H1 (cell line): ENCODE data around the gene INPP4B. TPM values are rescaled to one million over a fixed set of nuclear protein-coding genes. Genes with fewer than 3 reads are reported as not detected.

Experiments
- CTCF ChIA-PET: fragments of 300-600 bp; sonication (Branson Sonifier 250); formaldehyde crosslinking; loops from one replicate; lab custom pipeline; 2021; ENCODE audit not compliant: partially characterized antibody; lab: Charles Lee
- POLR2A ChIA-PET: fragments of 300-600 bp; sonication (Branson Sonifier 250); formaldehyde crosslinking; loops from one replicate; lab custom pipeline; 2021; ENCODE audit warnings: inconsistent platforms; ENCODE audit not compliant: partially characterized antibody; lab: Charles Lee
- DNase-seq, 2 experiments: peaks; one replicate each; pipeline versions ENCODE4 v3.0.0 to v3.0.0-alpha.2; 2010 to 2022; ENCODE audit warnings: low spot score in 2 of 2, low read depth in 1 of 2, mixed read lengths in 1 of 2
- FAIRE-seq: peaks from 2 replicates; lab custom pipeline; 2011; peaks lifted over from hg19 to GRCh38; lab: Jason Lieb, UNC
- H2AFZ ChIP-seq: 2 replicates; pipeline ENCODE4 v1.8.1; 2012; ENCODE audit warnings: low read length, inconsistent platforms
- H2AK5ac ChIP-seq: 2 replicates; pipeline ENCODE4 v1.6.1; 2013; ENCODE audit warnings: low read depth, low read length
- H2BK120ac ChIP-seq: replicated peaks from 2 replicates; pipeline ENCODE3; 2013; ENCODE audit warnings: low read depth, low read length, inconsistent platforms
- H2BK12ac ChIP-seq: 2 replicates; pipeline ENCODE4 v1.6.1; 2013; ENCODE audit warnings: low read depth, low read length
- H2BK15ac ChIP-seq: 2 replicates; pipeline ENCODE4 v1.6.1; 2013; ENCODE audit warnings: low read length
- H2BK20ac ChIP-seq: 2 replicates; pipeline ENCODE4 v1.6.1; 2013; ENCODE audit warnings: low read length
- H2BK5ac ChIP-seq: 2 replicates; pipeline ENCODE4 v1.6.1; 2013; ENCODE audit warnings: low read depth, low read length
- H3K14ac ChIP-seq: 2 replicates; pipeline ENCODE4 v1.6.1; 2013; ENCODE audit warnings: inconsistent platforms; ENCODE audit not compliant: insufficient read length
- H3K18ac ChIP-seq: 2 replicates; pipeline ENCODE4 v1.6.1; 2013; ENCODE audit warnings: low read length; ENCODE audit errors: extremely low read depth
- H3K23ac ChIP-seq: 2 replicates; pipeline ENCODE4 v1.6.1; 2013; ENCODE audit warnings: inconsistent platforms; ENCODE audit not compliant: insufficient read length
- H3K23me2 ChIP-seq: 2 replicates; pipeline ENCODE4 v1.6.1; 2013; ENCODE audit warnings: low read depth, low read length
- H3K27ac ChIP-seq: 2 replicates; pipeline ENCODE4 v1.6.1; 2011; ENCODE audit warnings: low read depth, low read length, inconsistent platforms
- H3K27me3 ChIP-seq, 4 experiments: replicated peaks in 1 of 4; 1 replicate in 1 of 4; 2 replicates in 3 of 4; pipeline versions ENCODE4 v1.6.1 to v1.8.1; 2011 to 2013; ENCODE audit warnings: low read length in 3 of 4, mild to moderate bottlenecking in 3 of 4, inconsistent platforms in 2 of 4, mixed read lengths in 2 of 4, moderate library complexity in 1 of 4; ENCODE audit not compliant: control insufficient read depth in 3 of 4, insufficient read depth in 3 of 4; ENCODE audit errors: extremely low read depth in 1 of 4
- H3K36me3 ChIP-seq, 4 experiments: 2 replicates each; pipeline versions ENCODE4 v1.6.1 to v1.8.1; 2011 to 2013; ENCODE audit warnings: mild to moderate bottlenecking in 4 of 4, low read length in 3 of 4, moderate library complexity in 2 of 4, control low read depth in 1 of 4, inconsistent platforms in 1 of 4; ENCODE audit not compliant: insufficient read depth in 4 of 4, control insufficient read depth in 2 of 4
- H3K4ac ChIP-seq: replicated peaks from 2 replicates; pipeline ENCODE3; 2013; ENCODE audit warnings: low read length, low read depth, mixed read lengths, inconsistent platforms; ENCODE audit not compliant: insufficient read length
- H3K4me1 ChIP-seq, 4 experiments: replicated peaks in 1 of 4; 1 replicate in 1 of 4; 2 replicates in 3 of 4; pipeline versions ENCODE4 v1.6.1 to v1.8.1; 2011 to 2013; ENCODE audit warnings: low read length in 3 of 4, inconsistent platforms in 2 of 4, mixed read lengths in 1 of 4; ENCODE audit not compliant: insufficient read depth in 4 of 4, control insufficient read depth in 3 of 4
- H3K4me2 ChIP-seq, 2 experiments: 2 replicates each; pipeline versions ENCODE4 v1.6.1 to v1.8.1; 2011 to 2013; ENCODE audit warnings: low read depth in 2 of 2, low read length in 2 of 2, control low read depth in 1 of 2, inconsistent platforms in 1 of 2, mild to moderate bottlenecking in 1 of 2; ENCODE audit not compliant: insufficient read depth in 1 of 2
- H3K4me3 ChIP-seq, 4 experiments: fragments of 200-600, 300-600 bp in 1 of 4; sonication (generic), shearing (Covaris generic), sonication (Bioruptor Twin) in 1 of 4; 2 replicates each; pipeline versions ENCODE4 v1.5.1 to v1.8.1; 2011 to 2016; ENCODE audit warnings: low read length in 4 of 4, low read depth in 3 of 4, control low read depth in 2 of 4, inconsistent platforms in 2 of 4, mild to moderate bottlenecking in 2 of 4, mixed read lengths in 1 of 4, moderate library complexity in 1 of 4; ENCODE audit not compliant: insufficient read depth in 2 of 4; ENCODE audit errors: extremely low read depth in 1 of 4
- H3K56ac ChIP-seq: replicated peaks from 2 replicates; pipeline ENCODE3; 2013; ENCODE audit warnings: low read depth, mild to moderate bottlenecking, mixed read lengths, low read length, inconsistent platforms; ENCODE audit not compliant: insufficient read length
- H3K79me1 ChIP-seq: 2 replicates; pipeline ENCODE4 v1.6.1; 2013; ENCODE audit warnings: low read depth, low read length, control low read depth
- H3K79me2 ChIP-seq, 2 experiments: 2 replicates each; pipeline versions ENCODE4 v1.6.1 to v1.8.1; 2012 to 2013; ENCODE audit warnings: low read length in 2 of 2, mild to moderate bottlenecking in 2 of 2, inconsistent platforms in 1 of 2; ENCODE audit not compliant: insufficient read depth in 2 of 2, control insufficient read depth in 1 of 2
- H3K9ac ChIP-seq, 4 experiments: replicated peaks in 1 of 4; 1 replicate in 1 of 4; 2 replicates in 3 of 4; pipeline versions ENCODE4 v1.6.1 to v1.8.1; 2011 to 2013; ENCODE audit warnings: low read depth in 3 of 4, low read length in 3 of 4, control low read depth in 2 of 4, mild to moderate bottlenecking in 2 of 4, moderate library complexity in 2 of 4, inconsistent platforms in 1 of 4; ENCODE audit errors: extremely low read depth in 1 of 4
- H3K9me3 ChIP-seq, 2 experiments: 2 replicates each; pipeline versions ENCODE4 v1.6.1 to v1.8.1; 2012 to 2013; ENCODE audit warnings: mild to moderate bottlenecking in 2 of 2, moderate library complexity in 2 of 2, control low read depth in 1 of 2, inconsistent platforms in 1 of 2, low read depth in 1 of 2, low read length in 1 of 2, mixed read lengths in 1 of 2; ENCODE audit not compliant: insufficient read depth in 2 of 2
- H4K20me1 ChIP-seq, 2 experiments: replicated peaks in 1 of 2; 2 replicates each; pipeline versions ENCODE3 to v1.8.1; 2011 to 2013; ENCODE audit warnings: inconsistent platforms in 2 of 2, low read length in 2 of 2, mild to moderate bottlenecking in 1 of 2; ENCODE audit not compliant: insufficient read depth in 2 of 2, control insufficient read depth in 1 of 2
- H4K5ac ChIP-seq: 2 replicates; pipeline ENCODE4 v1.6.1; 2013; ENCODE audit warnings: low read length, low read depth, mixed read lengths, inconsistent platforms; ENCODE audit not compliant: insufficient read length
- H4K8ac ChIP-seq: 2 replicates; pipeline ENCODE4 v1.8.0; 2013; ENCODE audit warnings: mild to moderate bottlenecking, moderate library complexity, low read length, inconsistent platforms; ENCODE audit not compliant: insufficient read depth; ENCODE audit errors: extremely low read depth
- H4K91ac ChIP-seq: replicated peaks from 2 replicates; pipeline ENCODE3; 2013; ENCODE audit warnings: low read length, mixed read lengths, inconsistent platforms; ENCODE audit not compliant: insufficient read length
- KDM5A ChIP-seq: fragments of 200-600 bp; IDR thresholded peaks from 2 replicates; pipeline ENCODE4 v1.7.1; 2012; ENCODE audit warnings: mild to moderate bottlenecking, low read length, inconsistent platforms, mixed read lengths
- POLR2A ChIP-seq, 2 experiments: IDR thresholded peaks; 1 replicate in 1 of 2; 2 replicates in 1 of 2; pipeline ENCODE4 v1.6.1; 2011; ENCODE audit warnings: low read depth in 2 of 2, low read length in 2 of 2, mild to moderate bottlenecking in 2 of 2; ENCODE audit errors: control extremely low read depth in 1 of 2
- YY1 ChIP-seq: IDR thresholded peaks from 2 replicates; pipeline ENCODE4 v1.6.1; 2011; ENCODE audit warnings: low read depth, mild to moderate bottlenecking, low read length
- WGBS, 2 experiments: shearing (Covaris generic) in 1 of 2; methylation state at CpG; one replicate each; pipeline versions ENCODE4 v1.1.6 to v1.1.7; 2013 to 2015; ENCODE audit warnings: low lambda C conversion rate in 2 of 2, mixed read lengths in 2 of 2, inconsistent platforms in 1 of 2, low coverage in 1 of 2, missing lambda C conversion rate in 1 of 2; ENCODE audit not compliant: insufficient replicate concordance in 2 of 2, insufficient coverage in 1 of 2, insufficient read length in 1 of 2; ENCODE audit errors: extremely low coverage in 1 of 2, missing lambda C conversion rate in 1 of 2; 5-methylcytosine and 5-hydroxymethylcytosine counted together
- polyA plus RNA-seq, 7 experiments: library from polyadenylated mRNA; depleted of rRNA in 3 of 7; stranded (reverse) in 5 of 7; unstranded in 2 of 7; fragments of >200 nt in 5 of 7; fragments of 200-250 nt in 2 of 7; gene quantifications; 1 replicate in 5 of 7; 2 replicates in 1 of 7; 4 replicates in 1 of 7; pipeline versions ENCODE4 v1.2.1 to v1.2.3, GENCODE V29; 2011 to 2013; ENCODE audit warnings: missing spikeins in 2 of 7, mixed read lengths in 2 of 7
- total RNA-seq: library from RNA; stranded (reverse); fragmentation: NEBNext Ultra II Directional; extraction: Animal tissue kit (Norgen Biotek cat#: 25700); gene quantifications from 2 replicates; pipeline ENCODE4 v1.2.1, GENCODE V29; 2021

Gene INPP4B
- total and polyA plus RNA-seq, 2 of the 8 experiments (the other 6 are each of a cell fraction or from before 2014, with no cell fraction given): 0.11 to 0.54 TPM

DNA sequence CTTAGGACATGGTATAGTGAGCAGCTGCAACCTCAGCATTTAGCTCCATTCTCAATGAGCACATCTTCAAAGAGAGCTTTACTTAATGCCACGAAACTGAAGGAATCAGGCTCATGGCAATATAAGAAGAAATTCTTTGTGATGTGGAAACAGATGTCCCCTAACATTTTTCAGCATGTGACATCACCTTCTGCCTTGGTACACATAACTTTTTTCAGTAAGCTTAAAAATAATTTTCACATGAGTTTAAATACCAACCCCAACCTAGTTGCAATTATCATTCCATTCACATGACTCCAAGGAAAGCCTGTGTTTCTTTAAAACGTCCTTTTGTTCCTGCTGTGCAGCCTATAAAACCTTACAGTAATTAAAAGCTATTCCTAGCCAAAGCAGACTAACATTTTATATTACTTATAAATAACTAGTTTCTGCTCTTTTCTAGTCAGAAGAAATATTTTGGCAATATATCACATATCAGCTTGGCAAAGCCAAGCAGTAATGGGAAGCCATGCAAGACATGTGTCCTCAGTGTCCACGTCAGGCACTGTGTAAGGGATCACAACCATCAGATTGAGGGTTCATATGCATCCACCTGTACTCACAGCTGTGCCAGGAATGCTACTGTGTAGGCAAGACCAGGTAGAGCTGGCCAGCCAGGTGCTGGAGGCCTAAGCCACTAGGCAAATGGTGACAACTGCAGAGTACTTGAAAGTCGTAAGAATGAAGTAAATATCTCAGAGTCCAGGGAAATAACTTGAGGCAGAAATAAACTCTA lies 466.6 kb downstream of the INPP4B start:
- Histone ChIP-seq H3K27me3 (no peaks in the 10 kb centered on the region), H2BK5ac (no peak overlapping the region), H3K79me1 (no peaks in the 10 kb centered on the region), H3K9me3 (no peaks in the 10 kb centered on the region), H4K8ac (no peak overlapping the region; the same call in 1 of the 2 replicates), H4K20me1 (no peaks in the 10 kb centered on the region), H3K4me1 (peaks cover 0 to 5% (median 0%) of the 10 kb centered on the region in 4 experiments; a peak in 1 of 7 replicates), H3K36me3 (no peaks in the 10 kb centered on the region), H4K91ac (peak overlapping the region; percentile 68), H3K23me2 (no peaks in the 10 kb centered on the region), H2BK12ac (0 out of 2 replicates have a peak overlapping the region, but pooled peaks have one; percentile 43), H3K4ac (no peak overlapping the region), H3K23ac (no peak overlapping the region), H3K9ac (no peak overlapping the region), H3K4me2 (no peak overlapping the region), H3K4me3 (no peak overlapping the region), H2AK5ac (no peak overlapping the region), H4K5ac (no peak overlapping the region), H2BK20ac (no peak overlapping the region), H3K27ac (no peak overlapping the region), H2BK15ac (no peak overlapping the region), H2AFZ (peak overlapping the region; percentile 65; the same call in 1 of the 2 replicates), H3K18ac (no peak overlapping the region), H3K56ac (no peak overlapping the region), H3K14ac (no peak overlapping the region), H2BK120ac (no peak overlapping the region), H3K79me2 (no peaks in the 10 kb centered on the region)
- CTCF ChIA-PET: interaction anchor here (1.0 kb wide), 1 partner anchor 521 kb away, joined by 3 read pairs; no protein-coding TSS in a partner anchor
- WGBS, 2 experiments: 92% methylated on average over 4 of the region's 4 CpGs; no CpG with 5 or more reads in 1 of the 2 experiments
- FAIRE-seq (peak; percentile 32), DNase-seq (peak in 1 of 2 experiments; percentile 42)
- POLR2A ChIA-PET: no interaction called here
- TF ChIP-seq POLR2A (IDR thresholded peaks at IDR 0.05; ENCODE audit: control extremely low read depth in 1 of 2, low read depth in 2 of 2, low read length in 2 of 2) (no peak), KDM5A (no peak), YY1 (no peak)
